Panc1 (cell line): ENCODE measurements around the gene S100P.

Source experiments
- CTCF ChIP-seq: fragments of 450-650 bp; IDR thresholded peaks from 2 replicates; pipeline ENCODE4 v1.5.1; 2017; ENCODE audit warnings: mild to moderate bottlenecking
- POLR2AphosphoS5 ChIP-seq: IDR thresholded peaks from 2 replicates; pipeline ENCODE4 v1.6.1; 2012; ENCODE audit warnings: mild to moderate bottlenecking, low read depth, low read length, moderate library complexity
- REST ChIP-seq, 2 experiments: IDR thresholded peaks; 2 replicates each; pipeline ENCODE4 v1.6.1; 2011 to 2012; ENCODE audit warnings: low read depth in 2 of 2, control low read depth in 1 of 2, low read length in 1 of 2, mild to moderate bottlenecking in 1 of 2, moderate library complexity in 1 of 2; ENCODE audit not compliant: insufficient read depth in 1 of 2
- SIN3A ChIP-seq: IDR thresholded peaks from 2 replicates; pipeline ENCODE4 v1.6.1; 2012; ENCODE audit warnings: low read depth, mild to moderate bottlenecking, low read length, moderate library complexity, borderline replicate concordance; ENCODE audit not compliant: insufficient read depth

- TF ChIP-seq CTCF (no peak), POLR2AphosphoS5 (no peak), REST (IDR thresholded peaks at IDR 0.05; ENCODE audit: insufficient read depth in 1 of 2, low read depth in 2 of 2, low read length in 1 of 2) (no peak), SIN3A (no peak)
These were observed 21.5 kb upstream of the S100P start for GRCh38 chr4:6672131-6672530.
